GM12864 (cell line): ENCODE results near the gene FUOM.

Experiments
- DNase-seq: peaks from one replicate; pipeline ENCODE4 v3.0.0-alpha.2; 2011; ENCODE audit warnings: low read depth
- H3K4me3 ChIP-seq: 2 replicates; pipeline ENCODE4 v1.5.1; 2011; ENCODE audit warnings: mild to moderate bottlenecking, low read depth, low read length, control low read depth
- TF ChIP-seq, protein P1 (sequence below): IDR thresholded peaks from 2 replicates; pipeline ENCODE4 v1.5.1; 2011; ENCODE audit warnings: low read depth, mild to moderate bottlenecking, moderate library complexity, low read length, control low read depth, inconsistent platforms; ENCODE audit errors: missing control alignments

Gene FUOM

DNA sequence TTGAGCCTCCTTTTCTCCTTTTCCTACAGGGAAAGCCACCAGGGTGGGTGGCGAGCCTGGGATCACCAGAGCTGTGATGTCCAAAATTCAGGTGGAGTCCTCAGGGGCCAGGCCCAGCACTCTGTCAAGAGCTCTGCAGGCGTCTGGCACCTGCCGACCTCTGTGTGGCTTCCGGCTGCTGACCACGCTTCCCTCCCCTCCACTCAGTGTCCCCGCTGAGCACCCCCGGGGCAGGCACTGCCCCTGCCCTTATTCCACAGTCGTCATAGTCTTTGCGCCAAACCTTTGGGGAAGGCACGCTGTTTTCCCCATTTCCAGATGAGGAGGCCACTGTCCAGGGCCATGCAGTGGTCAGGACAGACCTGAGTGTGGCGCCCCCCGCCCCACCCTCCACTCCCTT is 43.7 kb upstream of the FUOM start:
- TF ChIP-seq, protein P1, sequence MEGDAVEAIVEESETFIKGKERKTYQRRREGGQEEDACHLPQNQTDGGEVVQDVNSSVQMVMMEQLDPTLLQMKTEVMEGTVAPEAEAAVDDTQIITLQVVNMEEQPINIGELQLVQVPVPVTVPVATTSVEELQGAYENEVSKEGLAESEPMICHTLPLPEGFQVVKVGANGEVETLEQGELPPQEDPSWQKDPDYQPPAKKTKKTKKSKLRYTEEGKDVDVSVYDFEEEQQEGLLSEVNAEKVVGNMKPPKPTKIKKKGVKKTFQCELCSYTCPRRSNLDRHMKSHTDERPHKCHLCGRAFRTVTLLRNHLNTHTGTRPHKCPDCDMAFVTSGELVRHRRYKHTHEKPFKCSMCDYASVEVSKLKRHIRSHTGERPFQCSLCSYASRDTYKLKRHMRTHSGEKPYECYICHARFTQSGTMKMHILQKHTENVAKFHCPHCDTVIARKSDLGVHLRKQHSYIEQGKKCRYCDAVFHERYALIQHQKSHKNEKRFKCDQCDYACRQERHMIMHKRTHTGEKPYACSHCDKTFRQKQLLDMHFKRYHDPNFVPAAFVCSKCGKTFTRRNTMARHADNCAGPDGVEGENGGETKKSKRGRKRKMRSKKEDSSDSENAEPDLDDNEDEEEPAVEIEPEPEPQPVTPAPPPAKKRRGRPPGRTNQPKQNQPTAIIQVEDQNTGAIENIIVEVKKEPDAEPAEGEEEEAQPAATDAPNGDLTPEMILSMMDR, result no peak
- H3K4me3 ChIP-seq, result no peak overlapping the region
- no peak for DNase-seq

DNA sequence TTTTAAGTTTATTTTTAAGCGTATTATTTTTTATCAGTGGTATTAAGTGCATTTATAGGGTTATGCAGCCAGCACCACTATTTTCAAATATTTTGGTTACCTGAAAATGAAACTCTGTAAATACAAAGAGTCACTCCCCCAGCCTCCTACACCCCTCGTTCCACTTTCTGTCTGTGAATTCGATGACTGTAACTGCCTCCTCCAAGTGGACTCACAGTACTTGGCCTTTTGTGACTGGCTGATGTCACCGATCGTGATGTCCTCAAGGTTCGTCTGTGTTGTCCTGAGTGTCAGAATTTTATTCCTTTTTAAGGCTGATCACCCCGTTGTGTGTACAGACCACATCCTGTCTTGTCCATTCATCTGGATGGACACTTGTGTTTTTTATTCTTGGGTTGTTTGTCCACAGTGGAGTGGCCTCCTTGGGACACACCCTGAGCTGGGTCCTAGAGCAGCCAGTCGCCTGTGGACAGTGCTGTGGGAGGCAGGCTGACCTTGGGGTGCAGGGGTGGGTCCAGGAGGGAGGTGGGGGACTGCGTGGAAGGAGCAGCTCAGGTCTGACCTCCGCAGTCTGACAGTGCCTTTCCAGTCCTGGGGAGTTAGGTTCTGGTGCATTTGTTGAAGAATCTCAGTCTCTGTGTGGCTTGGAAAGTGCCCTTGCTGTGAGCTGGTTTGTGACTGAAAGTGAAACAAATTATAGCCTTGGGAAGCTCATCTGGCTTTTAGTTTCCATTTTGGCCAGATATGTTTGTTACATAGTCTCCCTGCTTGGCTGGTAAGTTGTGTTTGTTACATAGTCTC is 43.0 kb upstream of the FUOM start:
- peak overlapping the region; percentile 25 for H3K4me3 ChIP-seq
- no peak for DNase-seq
- TF ChIP-seq, protein P1, result no peak

DNA sequence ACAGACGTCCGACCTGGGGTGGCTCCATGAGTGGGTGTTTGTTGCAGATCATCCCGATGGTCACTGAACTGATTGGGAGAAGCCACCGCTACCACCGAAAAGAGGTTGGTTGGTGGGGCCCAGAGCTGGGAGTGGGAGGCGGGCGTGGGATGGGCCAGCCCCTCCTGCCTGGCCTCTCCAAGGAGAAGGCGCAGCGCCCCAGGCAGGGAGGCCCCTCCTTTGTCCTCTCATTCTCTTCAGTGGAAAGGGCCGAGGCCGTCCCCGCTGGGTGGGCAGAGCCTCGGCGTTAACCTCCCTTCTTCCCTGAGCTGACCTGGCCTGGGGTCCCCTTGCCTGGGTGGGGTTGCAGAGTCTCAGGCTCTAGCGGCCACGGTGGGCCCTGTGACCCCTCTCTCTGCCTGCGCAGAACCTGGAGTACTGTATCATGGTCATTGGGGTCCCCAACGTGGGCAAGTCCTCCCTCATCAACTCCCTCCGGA is 41.3 kb upstream of the FUOM start:
- TF ChIP-seq, protein P1, result no peak
- DNase-seq, result no peak
- H3K4me3 ChIP-seq, result no peak overlapping the region

DNA sequence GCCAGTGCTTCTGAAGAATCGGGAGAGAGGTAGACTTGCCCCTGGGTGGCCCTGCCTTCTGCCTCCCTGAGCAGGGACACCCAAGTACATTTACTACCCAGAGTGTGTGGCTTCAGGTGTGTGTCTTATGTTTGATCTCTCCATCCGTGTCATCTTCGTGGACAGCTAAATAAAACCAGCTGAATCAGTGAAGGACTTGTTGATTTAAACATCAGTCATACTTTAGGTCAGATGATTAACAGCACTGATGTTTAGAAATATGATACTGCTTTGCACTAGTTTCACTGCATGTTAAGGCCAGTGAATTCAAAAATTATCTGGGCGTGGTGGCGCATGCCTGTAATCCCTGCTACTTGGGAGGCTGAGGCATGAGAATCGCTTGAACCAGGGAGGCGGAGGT is 40.1 kb upstream of the FUOM start:
- no peak overlapping the region for H3K4me3 ChIP-seq
- TF ChIP-seq, protein P1, result no peak
- no peak for DNase-seq

DNA sequence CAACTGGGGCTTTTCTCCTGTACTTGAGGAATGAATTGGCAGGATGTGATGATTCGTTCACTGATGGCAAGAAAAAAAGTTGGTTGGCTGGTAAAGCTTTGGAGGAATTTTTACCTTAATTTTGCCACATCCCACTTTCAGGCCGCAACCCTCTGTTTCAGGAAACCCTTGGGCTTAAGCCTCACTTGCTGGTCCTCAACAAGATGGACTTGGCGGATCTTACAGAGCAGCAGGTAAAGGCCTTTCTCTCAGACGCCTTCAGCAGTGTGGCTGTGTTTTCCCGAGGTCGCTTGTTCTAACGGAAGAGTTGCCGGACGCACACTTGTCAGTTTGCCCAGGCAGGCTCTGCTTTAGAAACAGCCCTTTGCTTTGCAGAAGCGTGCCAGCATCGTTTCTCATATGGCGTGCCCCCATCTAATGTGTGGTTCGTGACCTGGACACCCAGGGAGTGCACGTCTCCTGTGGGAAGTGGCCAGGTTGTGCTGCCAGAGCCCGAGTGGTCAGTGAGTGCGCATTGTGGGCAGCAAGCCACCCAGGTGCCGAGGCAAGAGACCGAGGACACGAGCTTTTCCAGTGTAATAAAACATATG is 38.3 kb upstream of the FUOM start:
- no peak for DNase-seq
- TF ChIP-seq, protein P1, result no peak
- H3K4me3 ChIP-seq, result no peak overlapping the region

DNA sequence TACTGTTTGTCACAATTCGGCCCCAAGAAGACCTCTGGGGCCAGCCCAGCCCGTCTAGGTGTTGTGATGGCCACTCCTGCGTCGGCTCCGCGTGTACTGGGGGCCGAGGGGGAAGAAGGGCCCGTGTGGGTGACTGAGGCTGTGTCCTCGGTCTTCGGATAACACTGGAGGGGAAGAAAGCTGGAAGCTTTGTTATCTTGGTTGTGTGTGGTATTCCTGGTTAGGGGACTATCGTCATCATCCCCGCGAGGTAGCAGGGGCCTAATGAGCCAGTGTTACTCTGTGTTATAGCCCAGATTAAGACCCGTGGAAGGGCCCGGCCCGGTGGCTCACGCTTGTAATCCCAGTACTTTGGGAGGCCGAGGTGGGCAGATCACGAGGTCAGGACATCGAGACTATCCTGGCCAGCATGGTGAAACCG is 37.0 kb upstream of the FUOM start:
- TF ChIP-seq, protein P1, result no peak
- DNase-seq, result no peak
- H3K4me3 ChIP-seq, result peak overlapping the region; percentile 88
